ENCODE results near the gene CCT8L2. TPM values are rescaled to one million over a fixed set of nuclear protein-coding genes. Genes with fewer than 3 reads are reported as not detected.
A peak's percentile ranks its signal among the peaks of the same experiment; 100 is the strongest.
"Not testable (repeated sequence)": the region's sequence is repeated elsewhere in the genome, so short reads cannot be mapped to it uniquely, and the experiment has no call there.

The CCT8L2 gene
- total RNA-seq, 2 experiments from 2014 or later = not detected

- Mint-ChIP-seq H3K4me3 (no peak overlapping the region), H3K27ac (no peak overlapping the region), H3K9me3 (no peaks in the 10 kb centered on the region), H3K4me1 (ENCODE audit: low read depth) (no peaks in the 10 kb centered on the region), H3K36me3 (ENCODE audit: low read depth) (no peaks in the 10 kb centered on the region), H3K27me3 (peaks cover 33% of the 10 kb centered on the region)
- TF ChIP-seq CTCF (IDR thresholded peaks at IDR 0.05) = no peak
- ChIA-PET CTCF (no interaction called here), POLR2A (no interaction called here)
- intact Hi-C loops (cut with micrococcal nuclease) = no loop called here
- peak; percentile 2 for DNase-seq
- ATAC-seq = no peak
Measured at GRCh38 chr22:16609548-16610261, 17.1 kb upstream of the CCT8L2 start.

GRCh38 chr22:16608931-16609330 is 16.3 kb upstream of the CCT8L2 start:
- ChIA-PET POLR2A (no interaction called here), CTCF (no interaction called here)
- TF ChIP-seq CTCF (IDR thresholded peaks at IDR 0.05) = no peak
- DNase-seq (no peak), ATAC-seq (no peak)
- Mint-ChIP-seq H3K36me3 (ENCODE audit: low read depth) (no peaks in the 10 kb centered on the region), H3K9me3 (no peaks in the 10 kb centered on the region), H3K4me3 (no peak overlapping the region), H3K27me3 (peaks cover 36% of the 10 kb centered on the region), H3K4me1 (ENCODE audit: low read depth) (no peaks in the 10 kb centered on the region), H3K27ac (no peak overlapping the region)
- intact Hi-C loops (cut with micrococcal nuclease) = no loop called here

DNA sequence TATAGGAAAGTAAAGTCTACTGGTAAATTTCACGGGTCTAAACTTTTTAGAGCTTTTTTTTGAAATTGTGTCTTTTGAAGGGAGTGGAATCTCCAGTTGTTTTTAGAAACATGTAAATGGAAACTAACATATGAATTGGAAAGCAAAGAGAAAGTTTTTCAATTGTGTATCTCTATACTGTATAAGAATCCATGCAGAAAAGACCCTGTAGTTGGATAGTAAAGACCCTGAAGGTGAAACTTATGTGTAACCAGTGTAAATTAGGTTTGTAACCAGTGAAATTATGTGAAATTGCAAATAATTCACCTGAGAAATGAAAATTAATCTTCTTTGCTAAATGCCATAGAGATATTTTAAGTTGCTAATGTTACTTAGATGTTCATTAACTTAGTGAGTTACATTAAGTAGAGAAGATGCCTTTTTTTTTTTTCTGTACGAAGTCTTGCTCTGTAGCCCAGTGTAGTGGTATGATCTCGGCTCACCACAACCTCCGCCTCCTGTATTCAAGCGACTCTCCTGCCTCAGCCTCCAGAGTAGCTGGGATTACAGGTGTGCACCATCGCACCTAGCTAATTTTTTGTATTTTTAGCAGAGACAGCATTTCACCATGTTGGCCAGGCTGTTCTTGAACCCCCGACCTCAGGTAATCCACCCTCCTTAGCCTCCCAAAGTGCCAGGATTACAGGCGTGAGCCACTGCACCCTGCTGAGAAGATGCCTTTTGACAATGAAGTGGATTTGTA is 11.8 kb upstream of the CCT8L2 start:
- H3K27me3 Mint-ChIP-seq = peaks cover 48% of the 10 kb centered on the region
- DNase-seq; H3K4me3 Mint-ChIP-seq; intact Hi-C loops (cut with micrococcal nuclease); H3K4me1 Mint-ChIP-seq (ENCODE audit: low read depth); POLR2A ChIA-PET; H3K27ac Mint-ChIP-seq; H3K36me3 Mint-ChIP-seq (ENCODE audit: low read depth); H3K9me3 Mint-ChIP-seq; ATAC-seq; CTCF ChIA-PET: not testable (repeated sequence)

GRCh38 chr22:16603770-16604242 is 11.2 kb upstream of the CCT8L2 start:
- ATAC-seq; H3K4me1 Mint-ChIP-seq (ENCODE audit: low read depth); H3K27ac Mint-ChIP-seq; POLR2A ChIA-PET; DNase-seq; H3K9me3 Mint-ChIP-seq; CTCF ChIA-PET; intact Hi-C loops (cut with micrococcal nuclease); H3K36me3 Mint-ChIP-seq (ENCODE audit: low read depth): not testable (repeated sequence)
- H3K27me3 Mint-ChIP-seq = peaks cover 50% of the 10 kb centered on the region
- H3K4me3 Mint-ChIP-seq = peak overlapping the region; percentile 60

DNA sequence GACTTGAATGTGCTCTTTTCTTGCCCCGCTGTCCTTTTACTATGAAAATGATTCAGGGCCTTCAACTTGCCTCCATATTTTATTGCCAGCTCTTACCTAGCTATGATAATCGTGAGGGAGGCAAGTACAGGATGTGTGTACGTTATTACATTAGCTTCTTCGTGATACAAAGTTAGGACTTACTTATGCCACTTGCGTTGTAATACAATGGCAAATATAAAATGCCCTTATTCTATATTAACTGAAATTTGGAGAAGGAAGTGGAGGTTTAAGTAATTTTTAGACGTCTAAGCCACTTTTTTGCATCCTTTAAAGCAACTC is 10.8 kb upstream of the CCT8L2 start:
- intact Hi-C loops (cut with micrococcal nuclease) = no loop called here
- Mint-ChIP-seq H3K4me3 (peak overlapping the region; percentile 60), H3K27ac (no peak overlapping the region), H3K9me3 (no peaks in the 10 kb centered on the region), H3K36me3 (ENCODE audit: low read depth) (no peaks in the 10 kb centered on the region), H3K27me3 (peaks cover 47% of the 10 kb centered on the region), H3K4me1 (ENCODE audit: low read depth) (peaks cover 8% of the 10 kb centered on the region)
- DNase-seq (no peak), ATAC-seq (no peak)
- no peak for TF ChIP-seq CTCF (IDR thresholded peaks at IDR 0.05)
- ChIA-PET POLR2A (no interaction called here), CTCF (no interaction called here)

- ATAC-seq = peak; percentile 48
- H3K9me3 Mint-ChIP-seq; H3K27ac Mint-ChIP-seq; H3K4me1 Mint-ChIP-seq (ENCODE audit: low read depth); CTCF ChIA-PET; H3K36me3 Mint-ChIP-seq (ENCODE audit: low read depth); POLR2A ChIA-PET; intact Hi-C loops (cut with micrococcal nuclease); DNase-seq: not testable (repeated sequence)
- Mint-ChIP-seq H3K27me3 (peaks cover 46% of the 10 kb centered on the region), H3K4me3 (peak overlapping the region; percentile 60)
Measured at GRCh38 chr22:16602728-16603447, 10.3 kb upstream of the CCT8L2 start.

GRCh38 chr22:16602224-16602727 is 9.7 kb upstream of the CCT8L2 start:
- Mint-ChIP-seq H3K4me3 (peak overlapping the region; percentile 60), H3K27me3 (peaks cover 44% of the 10 kb centered on the region)
- POLR2A ChIA-PET; intact Hi-C loops (cut with micrococcal nuclease); H3K27ac Mint-ChIP-seq; CTCF ChIA-PET; H3K4me1 Mint-ChIP-seq (ENCODE audit: low read depth); ATAC-seq; H3K36me3 Mint-ChIP-seq (ENCODE audit: low read depth); H3K9me3 Mint-ChIP-seq: not testable (repeated sequence)
- peak; percentile 5 for DNase-seq
